Left lung (tissue), 10 donors: ENCODE measurements around the gene GPR141. TPM values are rescaled to one million over a fixed set of nuclear protein-coding genes. Genes with fewer than 3 reads are reported as not detected.
A peak's percentile ranks its signal among the peaks of the same experiment; 100 is the strongest.

Source experiments
- ATAC-seq: fragments of 200-7000 bp; cut with Tn5 transposase; one replicate; pipeline ENCODE4 v1.9.1; 2020; ENCODE audit warnings: moderate library complexity
- DNase-seq, 4 donors: peaks; one replicate each; pipeline ENCODE4 v3.0.0-alpha.2; 2013 to 2020
- H3K27ac ChIP-seq, 2 donors: fragments of 200-600 bp; sonication (generic) in 1 of 2; one replicate each; pipeline versions ENCODE4 v1.5.0 to v1.8.0; 2020 to 2021
- H3K27me3 ChIP-seq, 2 donors: fragments of 200-600 bp; sonication (generic) in 1 of 2; one replicate each; pipeline versions ENCODE4 v1.5.0 to v1.8.0; 2020 to 2021
- H3K36me3 ChIP-seq, 2 donors: fragments of 200-600 bp; sonication (generic) in 1 of 2; one replicate each; pipeline versions ENCODE4 v1.5.0 to v1.8.0; 2020 to 2021
- H3K4me1 ChIP-seq, 2 donors: fragments of 200-600 bp; one replicate each; pipeline ENCODE4 v1.8.0; 2021
- H3K4me3 ChIP-seq, 2 donors: fragments of 200-600 bp; sonication (generic) in 1 of 2; one replicate each; pipeline versions ENCODE4 v1.5.0 to v1.8.0; 2020 to 2021; ENCODE audit warnings: mild to moderate bottlenecking in 1 of 2
- H3K9me3 ChIP-seq, 2 donors: fragments of 200-600 bp; sonication (generic) in 1 of 2; one replicate each; pipeline versions ENCODE4 v1.5.0 to v1.8.0; 2020 to 2021
- CTCF ChIP-seq, 2 donors: fragments of 200-600 bp; sonication (generic) in 1 of 2; IDR thresholded peaks; one replicate each; pipeline versions ENCODE4 v1.5.0 to v1.8.0; 2021; ENCODE audit warnings: antibody characterized with exemption in 2 of 2
- intact Hi-C, 2 donors: fragments of 100-400 bp; cut with DNase I; formaldehyde crosslinking; loops; one replicate each; pipeline versions ENCODE4 v1.11.2 to v1.14.2; 2022
- polyA plus RNA-seq, 6 donors: library from polyadenylated mRNA; unstranded; fragments of 120-200 nt; gene quantifications; one replicate each; pipeline ENCODE4 v1.2.1, GENCODE V29; 2013; ENCODE audit not compliant: insufficient read length in 6 of 6
- total RNA-seq, 2 donors: library from RNA; stranded (reverse); fragmentation: NEBNext Ultra II Directional; extraction: Animal tissue kit (Norgen Biotek cat#: 25700); gene quantifications; one replicate each; pipeline ENCODE4 v1.2.1, GENCODE V29; 2021
- donor health status: DM: no; HTN: yes; CAD: no.
- donor health status: DM: no; HTN: no; CAD: no.

Gene GPR141
- total and polyA plus RNA-seq, 8 donors = 0.74 to 8.6 (median 1.3) TPM

GRCh38 chr7:37740398-37740797 is 56.8 kb downstream of the GPR141 start:
- Histone ChIP-seq H3K27me3 (no peaks in the 10 kb centered on the region), H3K9me3 (no peaks in the 10 kb centered on the region), H3K27ac (no peak overlapping the region), H3K36me3 (no peaks in the 10 kb centered on the region), H3K4me1 (no peaks in the 10 kb centered on the region), H3K4me3 (no peak overlapping the region)
- TF ChIP-seq CTCF (IDR thresholded peaks at IDR 0.05) = no peak
- ATAC-seq (no peak), DNase-seq (no peak)
- intact Hi-C loops = no loop called here

GRCh38 chr7:37741776-37742175 is 58.2 kb downstream of the GPR141 start:
- Histone ChIP-seq H3K9me3 (no peaks in the 10 kb centered on the region), H3K4me1 (no peaks in the 10 kb centered on the region), H3K27ac (no peak overlapping the region), H3K36me3 (no peaks in the 10 kb centered on the region), H3K4me3 (no peak overlapping the region), H3K27me3 (no peaks in the 10 kb centered on the region)
- intact Hi-C loops = no loop called here
- no peak for TF ChIP-seq CTCF (IDR thresholded peaks at IDR 0.05)
- DNase-seq = no peak
- no peak for ATAC-seq

GRCh38 chr7:37751096-37751495 is 67.5 kb downstream of the GPR141 start:
- no peak for TF ChIP-seq CTCF (IDR thresholded peaks at IDR 0.05)
- no peak overlapping the region for H3K4me3 ChIP-seq
- intact Hi-C loops = no loop called here
- no peaks in the 10 kb centered on the region for H3K9me3 ChIP-seq
- H3K27ac ChIP-seq = no peak overlapping the region
- H3K4me1 ChIP-seq = no peaks in the 10 kb centered on the region
- DNase-seq = no peak
- H3K27me3 ChIP-seq = no peaks in the 10 kb centered on the region
- ATAC-seq = no peak
- H3K36me3 ChIP-seq = no peaks in the 10 kb centered on the region

GRCh38 chr7:37753398-37754050 is 70.0 kb downstream of the GPR141 start:
- no peak for ATAC-seq
- H3K4me1 ChIP-seq = peaks cover 0 to 11% of the 10 kb centered on the region in 2 donors
- H3K36me3 ChIP-seq = no peaks in the 10 kb centered on the region
- TF ChIP-seq CTCF (IDR thresholded peaks at IDR 0.05) = no peak
- H3K27me3 ChIP-seq = no peaks in the 10 kb centered on the region
- intact Hi-C loops = no loop called here
- H3K4me3 ChIP-seq = no peak overlapping the region
- H3K27ac ChIP-seq = no peak overlapping the region
- DNase-seq = no peak
- no peaks in the 10 kb centered on the region for H3K9me3 ChIP-seq

GRCh38 chr7:37756797-37757551 is 73.4 kb downstream of the GPR141 start:
- ATAC-seq = no peak
- peak in 1 of 4 donors; percentile 32 for DNase-seq
- no peak for TF ChIP-seq CTCF (IDR thresholded peaks at IDR 0.05)
- Histone ChIP-seq H3K27me3 (no peaks in the 10 kb centered on the region), H3K36me3 (no peaks in the 10 kb centered on the region), H3K4me3 (no peak overlapping the region), H3K27ac (peak overlapping the region in 1 of 2 donors; percentile 60), H3K9me3 (no peaks in the 10 kb centered on the region), H3K4me1 (peaks cover 0 to 14% of the 10 kb centered on the region in 2 donors)
- intact Hi-C loops = no loop called here
